Esophagus muscularis mucosa (tissue), 4 donors: Measurements from ENCODE around the gene AP1G1. TPM values are rescaled to one million over a fixed set of nuclear protein-coding genes. Genes with fewer than 3 reads are reported as not detected.
"Not testable (repeated sequence)": the region's sequence is repeated elsewhere in the genome, so short reads cannot be mapped to it uniquely, and the experiment has no call there.

Experiments used
- DNase-seq: peaks from one replicate; pipeline ENCODE4 v3.0.0-alpha.2; 2017; ENCODE audit errors: extremely low spot score
- H3K27ac ChIP-seq, 4 donors: fragments of 200-600 bp; sonication (generic); replicated peaks in 1 of 4; 1 replicate in 3 of 4; 2 replicates in 1 of 4; pipeline ENCODE4 v1.5.1; 2016 to 2019; ENCODE audit warnings: mild to moderate bottlenecking in 1 of 4
- H3K27me3 ChIP-seq, 4 donors: fragments of 200-600 bp; sonication (generic); one replicate each; pipeline versions ENCODE4 v1.5.1 to v1.6.0; 2016 to 2019
- H3K36me3 ChIP-seq, 4 donors: fragments of 200-600 bp; sonication (generic); one replicate each; pipeline ENCODE4 v1.5.1; 2016 to 2019
- H3K4me1 ChIP-seq, 4 donors: fragments of 200-600 bp; sonication (generic); one replicate each; pipeline ENCODE4 v1.5.1; 2016 to 2019
- H3K4me3 ChIP-seq, 4 donors: fragments of 200-600 bp; sonication (generic); 1 replicate in 2 of 4; 2 replicates in 2 of 4; pipeline ENCODE4 v1.5.1; 2016 to 2019; ENCODE audit warnings: mild to moderate bottlenecking in 4 of 4, moderate library complexity in 1 of 4
- H3K9me3 ChIP-seq, 4 donors: fragments of 200-600 bp; sonication (generic); 1 replicate in 3 of 4; 2 replicates in 1 of 4; pipeline ENCODE4 v1.5.1; 2016 to 2019
- CTCF ChIP-seq, 3 experiments: fragments of 200-600 bp in 2 of 3; fragments of 450-650 bp in 1 of 3; sonication (generic) in 2 of 3; IDR thresholded peaks; one replicate each; pipeline ENCODE4 v1.5.1; 2017 to 2019; ENCODE audit warnings: antibody characterized with exemption in 3 of 3, mild to moderate bottlenecking in 2 of 3, moderate library complexity in 1 of 3
- EP300 ChIP-seq: sonication (generic); formaldehyde crosslinking; IDR thresholded peaks from one replicate; pipeline ENCODE4 v1.6.1; 2017; ENCODE audit warnings: antibody characterized with exemption
- POLR2A ChIP-seq: fragments of 450-650 bp; IDR thresholded peaks from one replicate; pipeline ENCODE4 v1.6.1; 2017; ENCODE audit warnings: antibody characterized with exemption, moderate library complexity, mild to moderate bottlenecking, low read depth
- POLR2AphosphoS5 ChIP-seq, 2 donors: sonication (generic); formaldehyde crosslinking; IDR thresholded peaks; one replicate each; pipeline ENCODE4 v1.6.1; 2017; ENCODE audit warnings: antibody characterized with exemption in 2 of 2
- WGBS: methylation state at CpG from one replicate; pipeline ENCODE4 v1.1.5; 2018; 5-methylcytosine and 5-hydroxymethylcytosine counted together
- intact Hi-C: fragments of 100-400 bp; cut with DNase I; formaldehyde crosslinking; loops from one replicate; pipeline ENCODE4 v1.15.1; 2023
- small RNA-seq, 3 donors: library from RNA; depleted of rRNA; stranded (forward); fragments of <200 nt; gene quantifications; one replicate each; pipeline ENCODE3, GENCODE V24; 2016
- total RNA-seq, 4 donors: library from RNA; depleted of rRNA; stranded (reverse); fragments of >200 nt; gene quantifications; one replicate each; pipeline versions ENCODE4 v1.1.0 to v1.2.1, GENCODE V29; 2016

AP1G1 gene
- total RNA-seq, 4 donors from 2014 or later, result 45.9 to 56.9 (median 51.5) TPM

GRCh38 chr16:71687861-71688260, 120.8 kb downstream of the AP1G1 start:
- Histone ChIP-seq H3K9me3 (no peaks in the 10 kb centered on the region), H3K36me3 (peaks cover 28 to 80% (median 48%) of the 10 kb centered on the region in 4 donors), H3K27ac (no peak overlapping the region), H3K4me1 (no peaks in the 10 kb centered on the region), H3K4me3 (no peak overlapping the region), H3K27me3 (no peaks in the 10 kb centered on the region)
- TF ChIP-seq EP300 (no peak), POLR2AphosphoS5 (IDR thresholded peaks at IDR 0.05) (no peak), POLR2A (no peak), CTCF (IDR thresholded peaks at IDR 0.05) (no peak)
- 53% methylated on average over 3 of the region's 3 CpGs for whole genome bisulfite sequencing
- peak; percentile 45 for DNase-seq
- intact Hi-C loops, result no loop called here

- intact Hi-C loops, H3K4me3 ChIP-seq, H3K9me3 ChIP-seq, H3K4me1 ChIP-seq, H3K27me3 ChIP-seq, H3K27ac ChIP-seq, DNase-seq: not testable (repeated sequence)
- WGBS, result over 99% methylated on average over 12 of the region's 12 CpGs
- H3K36me3 ChIP-seq, result peaks cover 29 to 96% (median 56%) of the 10 kb centered on the region in 4 donors
These were observed 124.4 kb downstream of the AP1G1 start for GRCh38 chr16:71684280-71684679.

GRCh38 chr16:71681360-71681759, 127.3 kb downstream of the AP1G1 start:
- no peak overlapping the region for H3K27ac ChIP-seq
- H3K27me3 ChIP-seq, result no peaks in the 10 kb centered on the region
- no peak for TF ChIP-seq CTCF (IDR thresholded peaks at IDR 0.05)
- no peak for TF ChIP-seq EP300
- no peak for TF ChIP-seq POLR2A
- no peak for TF ChIP-seq POLR2AphosphoS5 (IDR thresholded peaks at IDR 0.05)
- WGBS, result 80% methylated on average over 2 of the region's 2 CpGs
- no peaks in the 10 kb centered on the region for H3K4me1 ChIP-seq
- intact Hi-C loops, result no loop called here
- DNase-seq, result no peak
- peaks cover 42 to 96% (median 64%) of the 10 kb centered on the region in 4 donors for H3K36me3 ChIP-seq
- H3K4me3 ChIP-seq, result no peak overlapping the region
- no peaks in the 10 kb centered on the region for H3K9me3 ChIP-seq

Small RNA genes lying within 50 kb of the gene (small RNA-seq; reads per million reads assigned to genes)
- gene AC010653.3 (0 reads per million in 3 donors), gene SNORA70D (0 reads per million in 3 donors), gene SNORD71 (23,691 to 45,764 (median 33,156) reads per million in 3 donors)

Other genes starting within 250 kb of the AP1G1 start
- gene TAT, start 231.7 kb downstream of the AP1G1 start, total RNA-seq, result not detected
- under 1 TPM in 1 of 4 donors, not detected in 3; 0.46 TPM for gene MARVELD3, start 182.7 kb downstream of the AP1G1 start, total RNA-seq
- 10 to 100 TPM; 10.4 to 21.1 (median 17.0) TPM for gene PHLPP2, start 84.1 kb downstream of the AP1G1 start, total RNA-seq
- gene ATXN1L, start 37.1 kb upstream of the AP1G1 start, total RNA-seq, result 10 to 100 TPM; 32.8 to 54.6 (median 42.9) TPM
- gene ZNF821, start 75.3 kb upstream of the AP1G1 start, total RNA-seq, result 1 to 10 TPM; 2.1 to 6.5 (median 5.9) TPM
- 100 to 1,000 TPM; 132 to 186 (median 166) TPM for gene IST1, start 86.7 kb upstream of the AP1G1 start, total RNA-seq
- gene PKD1L3, start 191.6 kb upstream of the AP1G1 start, total RNA-seq, result under 1 TPM in 3 of 4 donors, not detected in 1; 0.06 to 0.42 (median 0.17) TPM
- gene DHODH, start 199.9 kb upstream of the AP1G1 start, total RNA-seq, result 1 to 10 TPM; 3.3 to 6.8 (median 4.7) TPM
- 1 to 10 TPM in 3 of 4 donors, not detected in 1; 1.1 to 6.1 (median 1.3) TPM for gene HP, start 245.7 kb upstream of the AP1G1 start, total RNA-seq